ENCODE measurements around the gene DDX25. TPM values are rescaled to one million over a fixed set of nuclear protein-coding genes. Genes with fewer than 3 reads are reported as not detected.
"Not testable (repeated sequence)": the region's sequence is repeated elsewhere in the genome, so short reads cannot be mapped to it uniquely, and the experiment has no call there.

Gene DDX25
- total RNA-seq, result under 1 TPM in 2 of 4 donors, not detected in 2; 0.06 to 0.17 TPM

DNA sequence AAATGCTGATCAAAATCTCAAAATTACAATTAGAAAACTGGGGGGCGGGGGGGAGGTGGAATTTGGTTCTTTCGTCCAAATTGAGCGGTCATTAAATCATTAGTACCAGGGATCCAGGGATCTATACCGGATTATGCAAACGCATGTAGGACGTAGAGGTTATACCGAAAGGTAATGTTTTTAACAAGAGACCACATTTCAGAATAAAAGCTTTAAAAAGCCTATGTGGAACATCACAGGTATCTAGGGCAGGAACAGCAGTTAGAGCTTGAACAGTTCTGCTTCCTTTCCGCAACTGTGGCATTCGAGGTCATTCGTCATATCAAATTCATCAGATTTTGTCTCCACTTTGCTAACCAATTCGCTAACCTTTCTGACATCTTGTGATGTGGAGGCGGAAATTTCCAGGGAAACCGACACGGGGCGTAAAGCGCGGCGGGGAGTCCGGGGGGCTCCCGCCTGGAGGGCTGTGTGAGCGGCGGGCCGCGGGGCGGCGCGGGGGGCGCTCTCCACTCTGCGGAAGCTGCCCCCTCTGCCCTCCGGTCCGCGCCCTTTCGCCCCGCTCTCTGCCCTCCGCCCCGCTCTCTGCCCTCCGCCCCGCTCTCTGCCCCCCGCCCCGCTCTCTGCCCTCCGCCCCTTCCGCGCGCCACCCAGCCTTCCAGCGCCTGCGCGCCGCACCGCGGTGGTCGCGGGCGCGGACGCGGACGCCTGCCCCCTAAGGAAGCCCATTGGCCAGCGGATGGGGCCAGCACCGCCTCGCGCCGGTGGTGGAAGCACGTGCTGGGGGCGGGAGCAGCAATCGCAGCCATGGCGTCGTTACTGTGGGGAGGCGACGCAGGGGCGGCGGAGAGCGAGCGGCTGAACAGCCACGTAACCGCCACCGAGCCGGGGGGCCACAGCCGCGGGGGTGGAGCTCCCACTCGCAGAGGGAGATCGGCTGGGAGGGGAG lies at the start of gene DDX25:
DDX25 (plus strand) TSS at position 798 of the 949 bp plus-strand sequence; CDS start at position 808, 10 bp downstream.
- DNase-seq (ENCODE audit: extremely low spot score), result no peak
- WGBS, result 4% methylated on average over 19 of the region's 81 CpGs

GRCh38 chr11:125857670-125858069 lies 46.6 kb upstream of the DDX25 start:
- H3K9me3 ChIP-seq; H3K4me3 ChIP-seq; DNase-seq (ENCODE audit: extremely low spot score); H3K27me3 ChIP-seq; intact Hi-C loops (cut with DNase I); H3K36me3 ChIP-seq; H3K4me1 ChIP-seq; H3K27ac ChIP-seq (replicated peaks in 1 of 4): not testable (repeated sequence)
- WGBS, result 93% methylated on average over 4 of the region's 9 CpGs

More for the DNA sequence above, at the start of gene DDX25:
- no peak within 1 kb of the TSS for H3K27ac ChIP-seq (replicated peaks in 1 of 4)
- H3K9me3 ChIP-seq, result no peaks in the 10 kb centered on the region
- TF ChIP-seq POLR2A (IDR thresholded peaks at IDR 0.05; ENCODE audit: low read depth) (no peak), EP300 (IDR thresholded peaks at IDR 0.05) (no peak), POLR2AphosphoS5 (IDR thresholded peaks at IDR 0.05) (no peak)
- TF ChIP-seq, protein P1, sequence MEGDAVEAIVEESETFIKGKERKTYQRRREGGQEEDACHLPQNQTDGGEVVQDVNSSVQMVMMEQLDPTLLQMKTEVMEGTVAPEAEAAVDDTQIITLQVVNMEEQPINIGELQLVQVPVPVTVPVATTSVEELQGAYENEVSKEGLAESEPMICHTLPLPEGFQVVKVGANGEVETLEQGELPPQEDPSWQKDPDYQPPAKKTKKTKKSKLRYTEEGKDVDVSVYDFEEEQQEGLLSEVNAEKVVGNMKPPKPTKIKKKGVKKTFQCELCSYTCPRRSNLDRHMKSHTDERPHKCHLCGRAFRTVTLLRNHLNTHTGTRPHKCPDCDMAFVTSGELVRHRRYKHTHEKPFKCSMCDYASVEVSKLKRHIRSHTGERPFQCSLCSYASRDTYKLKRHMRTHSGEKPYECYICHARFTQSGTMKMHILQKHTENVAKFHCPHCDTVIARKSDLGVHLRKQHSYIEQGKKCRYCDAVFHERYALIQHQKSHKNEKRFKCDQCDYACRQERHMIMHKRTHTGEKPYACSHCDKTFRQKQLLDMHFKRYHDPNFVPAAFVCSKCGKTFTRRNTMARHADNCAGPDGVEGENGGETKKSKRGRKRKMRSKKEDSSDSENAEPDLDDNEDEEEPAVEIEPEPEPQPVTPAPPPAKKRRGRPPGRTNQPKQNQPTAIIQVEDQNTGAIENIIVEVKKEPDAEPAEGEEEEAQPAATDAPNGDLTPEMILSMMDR (IDR thresholded peaks at IDR 0.05), result no peak
- H3K4me1 ChIP-seq, result peaks cover 17 to 29% (median 27%) of the 10 kb centered on the region in 4 donors
- H3K27me3 ChIP-seq, result peaks cover 0 to 34% (median 17%) of the 10 kb centered on the region in 4 donors
- H3K36me3 ChIP-seq, result peaks cover 0 to 15% (median 14%) of the 10 kb centered on the region in 4 donors
- H3K4me3 ChIP-seq, result peak within 1 kb of the TSS; percentile 60 to 70 (median 65)
- intact Hi-C loops (cut with DNase I), result no loop called here

DNA sequence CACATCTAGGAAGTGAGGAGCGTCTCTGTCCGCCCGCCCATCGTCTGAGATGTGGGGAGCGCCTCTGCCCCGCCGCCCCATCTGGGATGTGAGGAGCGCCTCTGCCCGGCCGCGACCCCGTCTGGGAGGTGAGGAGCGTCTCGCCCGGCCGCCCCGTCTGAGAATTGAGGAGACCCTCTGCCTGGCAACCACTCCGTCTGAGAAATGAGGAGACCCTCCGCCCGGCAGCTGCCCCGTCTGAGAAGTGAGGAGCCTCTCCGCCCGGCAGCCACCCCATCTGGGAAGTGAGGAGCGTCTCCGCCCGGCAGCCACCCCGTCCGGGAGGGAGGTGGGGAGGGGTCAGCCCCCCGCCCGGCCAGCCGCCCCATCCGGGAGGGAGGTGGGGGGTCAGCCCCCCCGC lies 41.5 kb upstream of the DDX25 start:
- H3K4me1 ChIP-seq; H3K27ac ChIP-seq (replicated peaks in 1 of 4); DNase-seq (ENCODE audit: extremely low spot score); intact Hi-C loops (cut with DNase I); H3K36me3 ChIP-seq; H3K27me3 ChIP-seq; H3K9me3 ChIP-seq; H3K4me3 ChIP-seq: not testable (repeated sequence)
- WGBS, result no CpG with 5 or more reads among the region's 33 CpGs

- H3K36me3 ChIP-seq; DNase-seq (ENCODE audit: extremely low spot score); H3K4me3 ChIP-seq; H3K9me3 ChIP-seq; intact Hi-C loops (cut with DNase I); H3K4me1 ChIP-seq; H3K27me3 ChIP-seq; H3K27ac ChIP-seq (replicated peaks in 1 of 4): not testable (repeated sequence)
- 86% methylated on average over 4 of the region's 4 CpGs for WGBS
Measured at GRCh38 chr11:125865354-125865753, 39.0 kb upstream of the DDX25 start.

- intact Hi-C loops (cut with DNase I), result no loop called here
- no peaks in the 10 kb centered on the region for H3K36me3 ChIP-seq
- no peak overlapping the region for H3K27ac ChIP-seq (replicated peaks in 1 of 4)
- H3K4me3 ChIP-seq, result no peak overlapping the region
- 87% methylated on average over 2 of the region's 2 CpGs for WGBS
- H3K27me3 ChIP-seq, result no peaks in the 10 kb centered on the region
- H3K9me3 ChIP-seq, result no peaks in the 10 kb centered on the region
- no peak for DNase-seq (ENCODE audit: extremely low spot score)
- peaks cover 0 to 2% (median under 1%) of the 10 kb centered on the region in 4 donors for H3K4me1 ChIP-seq
- TF ChIP-seq, protein P1 (IDR thresholded peaks at IDR 0.05), result no peak
- TF ChIP-seq EP300 (IDR thresholded peaks at IDR 0.05) (no peak), POLR2A (IDR thresholded peaks at IDR 0.05; ENCODE audit: low read depth) (no peak), POLR2AphosphoS5 (IDR thresholded peaks at IDR 0.05) (no peak)
Measured at GRCh38 chr11:125869521-125869920, 34.8 kb upstream of the DDX25 start.

DNA sequence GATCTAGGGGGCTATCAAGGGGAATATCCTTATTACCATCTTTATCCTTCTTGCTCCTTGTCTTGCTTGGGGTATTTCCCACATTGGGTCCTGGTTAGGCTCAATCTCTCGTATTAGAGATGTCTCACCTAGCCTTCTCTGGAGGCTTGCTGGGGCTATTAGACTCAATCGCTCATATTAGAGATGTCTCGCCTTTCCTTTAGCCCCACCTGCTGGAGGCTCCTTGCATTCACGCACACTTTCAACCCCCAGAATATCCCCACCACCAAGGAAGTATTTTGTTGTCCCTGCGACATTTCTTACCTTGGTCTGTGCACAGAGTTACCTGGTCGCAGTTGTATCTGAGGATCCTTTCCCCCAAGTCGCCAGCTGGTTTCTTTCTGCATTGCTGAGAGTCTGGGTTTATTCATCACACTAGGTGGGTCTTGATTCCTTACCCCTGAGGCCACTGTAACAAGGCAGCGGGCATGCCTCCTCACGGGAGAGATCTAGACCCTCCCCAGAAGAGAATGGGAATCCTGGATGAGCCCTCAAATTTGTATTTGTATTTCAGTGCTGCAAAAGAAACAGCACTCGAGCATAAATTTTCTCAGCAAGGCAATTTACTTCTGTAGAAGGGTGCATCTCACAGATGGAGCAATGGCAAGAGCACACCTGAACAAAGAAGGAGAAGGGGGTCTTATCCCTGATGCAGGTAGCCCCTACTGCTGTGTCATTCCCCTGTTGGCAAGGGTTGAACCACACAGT lies 32.7 kb upstream of the DDX25 start:
- TF ChIP-seq POLR2A (IDR thresholded peaks at IDR 0.05; ENCODE audit: low read depth), result no peak
- no peak for TF ChIP-seq POLR2AphosphoS5 (IDR thresholded peaks at IDR 0.05)
- TF ChIP-seq, protein P1 (IDR thresholded peaks at IDR 0.05), result peak; percentile 18 to 45 (median 25)
- Histone ChIP-seq H3K27me3 (no peaks in the 10 kb centered on the region), H3K4me3 (no peak overlapping the region), H3K4me1 (peaks cover 0 to 4% (median 2%) of the 10 kb centered on the region in 4 donors), H3K9me3 (no peaks in the 10 kb centered on the region), H3K27ac (replicated peaks in 1 of 4) (no peak overlapping the region), H3K36me3 (no peaks in the 10 kb centered on the region)
- no peak for DNase-seq (ENCODE audit: extremely low spot score)
- intact Hi-C loops (cut with DNase I), result no loop called here
- WGBS, result 80% methylated on average over 10 of the region's 10 CpGs

Measured in esophagus muscularis mucosa (tissue), 4 donors.